Measurements from ENCODE around the gene CHD8.
"Not testable (repeated sequence)": the region's sequence is repeated elsewhere in the genome, so short reads cannot be mapped to it uniquely, and the experiment has no call there.

Gene CHD8

DNA sequence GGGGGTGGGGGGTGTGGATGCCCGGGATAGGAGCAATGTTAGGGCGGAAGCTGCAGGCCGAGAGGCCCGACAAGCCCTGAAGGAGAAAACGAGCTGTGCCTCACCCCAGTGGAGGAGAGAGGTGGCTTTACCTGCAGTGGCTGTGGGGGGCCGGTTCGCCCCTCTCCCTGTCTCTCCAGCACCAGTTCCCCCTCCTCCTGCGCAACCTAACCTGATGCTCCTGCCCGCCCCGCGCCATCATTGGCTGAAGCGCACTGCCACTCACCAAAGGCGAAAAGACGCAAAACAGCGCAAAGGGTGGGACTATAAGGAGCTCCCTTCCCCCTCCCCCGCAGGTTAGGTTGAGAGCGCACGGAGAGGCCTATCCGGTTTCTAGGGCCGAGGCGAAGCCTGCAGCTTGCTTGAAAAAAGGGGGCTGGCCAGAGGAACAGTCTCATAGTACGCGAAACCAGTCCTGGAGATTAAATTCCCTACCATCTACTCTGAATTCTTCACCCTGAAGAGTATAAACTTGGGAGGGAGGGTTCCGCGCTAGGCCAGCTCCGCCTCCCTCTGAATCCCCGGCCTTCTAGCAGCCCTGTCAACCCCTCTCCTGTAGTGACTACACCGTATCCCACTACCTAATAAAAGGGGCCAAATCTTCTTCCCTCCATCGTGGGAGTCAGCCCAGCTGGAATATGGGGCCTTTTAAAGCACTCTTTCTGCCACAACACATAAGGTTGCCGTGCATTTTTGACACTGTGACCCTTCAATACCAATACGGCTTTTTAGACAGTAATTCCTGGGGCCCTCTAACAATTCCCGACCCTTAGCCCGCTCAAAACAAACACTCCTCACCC, 18.6 kb downstream of the CHD8 start:
- DNase-seq = peak; percentile 100

DNA sequence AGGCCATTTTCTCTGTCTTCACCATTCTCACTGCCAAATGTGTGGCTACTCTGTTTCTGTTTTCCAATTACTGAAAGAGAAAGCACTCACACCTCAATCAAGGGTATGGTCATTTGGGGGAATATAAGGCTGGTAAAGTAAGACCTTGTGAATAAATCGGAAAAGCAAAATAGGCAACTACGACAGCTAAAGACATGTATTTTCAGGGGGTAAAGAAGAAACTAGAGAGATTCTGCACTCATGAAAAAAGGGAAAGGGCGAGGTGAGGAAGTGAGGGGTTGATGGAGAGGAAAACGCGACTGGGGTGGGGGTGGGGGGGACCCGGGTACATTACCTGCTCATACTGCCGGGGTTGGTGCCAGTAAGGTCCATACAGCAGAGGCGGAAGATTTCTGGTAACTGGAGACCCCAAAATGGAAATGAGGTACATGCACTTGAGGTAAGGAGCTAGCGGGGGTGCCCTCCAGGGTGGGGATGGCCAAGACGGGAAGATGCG, 19.3 kb downstream of the CHD8 start:
- DNase-seq = no peak

- DNase-seq = no peak
Measured at GRCh38 chr14:21431126-21431525, 24.8 kb downstream of the CHD8 start.

DNA sequence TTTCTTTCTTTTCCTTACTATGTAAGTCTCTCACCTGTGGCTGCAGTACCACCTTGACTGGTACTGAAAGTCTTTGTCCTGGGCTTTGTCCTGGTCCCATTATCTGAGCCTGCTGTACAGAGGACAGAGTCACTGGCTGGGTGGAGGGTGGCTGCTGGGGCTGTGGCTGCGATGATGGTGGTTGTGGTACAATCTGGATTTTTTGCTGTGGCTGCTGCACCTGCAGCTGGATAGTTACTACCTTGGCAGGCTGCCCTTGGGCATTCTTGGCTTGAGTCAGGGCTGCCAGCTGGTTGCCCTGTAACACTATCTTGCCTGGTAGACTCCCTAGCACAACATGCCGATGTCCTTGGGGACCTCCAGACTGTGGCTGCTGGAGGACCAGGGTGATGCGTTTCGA, 27.0 kb downstream of the CHD8 start:
- peak; percentile 66 for DNase-seq

DNA sequence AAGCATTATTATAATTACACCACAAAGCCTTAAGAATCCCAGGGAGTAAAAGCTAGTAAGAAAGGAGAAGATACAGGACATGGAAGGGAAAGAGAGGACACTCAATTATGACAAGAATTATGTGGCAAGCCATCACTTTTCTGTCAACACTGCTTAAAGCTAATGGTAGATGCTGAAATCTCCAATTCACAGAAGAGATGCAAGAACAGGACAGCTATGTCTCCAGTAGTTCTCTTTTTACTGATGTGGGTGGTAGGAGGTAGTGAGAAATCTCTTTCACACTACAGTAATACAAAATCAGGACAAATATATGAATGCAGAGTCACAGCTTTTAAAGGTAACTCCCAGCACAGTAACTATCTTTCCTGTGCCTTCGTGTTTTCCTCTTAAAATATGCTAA, 29.2 kb downstream of the CHD8 start:
- DNase-seq = no peak

GRCh38 chr14:21419528-21419927, 36.4 kb downstream of the CHD8 start:
- no peak for DNase-seq

DNA sequence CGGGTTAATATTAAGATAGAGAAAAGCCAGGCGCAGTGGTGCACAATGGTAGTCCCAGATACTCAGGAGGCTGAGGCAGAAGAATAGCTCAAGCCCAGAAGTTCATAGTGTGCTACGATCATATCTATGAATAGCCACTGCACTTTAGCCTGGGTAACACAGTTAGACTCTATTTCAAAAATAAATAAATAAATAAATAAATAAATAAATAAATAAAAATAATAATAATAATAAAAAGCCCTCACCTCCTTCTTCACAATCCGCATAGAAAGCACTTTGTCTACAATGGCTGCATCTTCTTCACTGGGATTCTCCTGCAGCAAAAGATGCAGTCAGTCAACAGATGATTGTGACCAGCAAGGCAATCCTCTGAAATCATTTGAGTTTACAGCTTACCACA, 40.6 kb downstream of the CHD8 start:
- DNase-seq = no peak

DNA sequence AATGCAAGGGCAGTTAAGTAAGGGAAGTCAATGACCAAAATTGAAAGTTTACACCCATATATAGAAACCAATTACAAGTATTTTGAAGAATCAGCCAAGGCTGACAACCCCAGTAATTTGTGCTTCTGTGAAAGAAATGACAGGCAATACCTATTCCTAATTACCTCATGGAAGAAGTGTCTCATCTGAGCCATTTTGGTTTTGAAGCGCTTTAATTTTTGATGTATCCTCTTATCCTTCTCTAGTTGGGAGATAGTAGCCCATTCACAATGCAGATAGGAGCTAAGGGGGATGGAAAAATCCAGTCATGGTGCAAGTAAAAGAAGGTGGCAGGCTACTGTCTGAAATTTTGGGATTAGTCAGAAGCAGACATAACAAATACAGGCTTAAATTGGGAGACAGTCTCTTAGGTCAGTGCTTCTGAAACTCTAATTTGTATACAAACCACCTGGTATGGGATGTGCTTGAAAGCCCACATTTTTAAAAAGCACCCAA, 41.7 kb downstream of the CHD8 start:
- no peak for DNase-seq

- no peak for DNase-seq
Measured at GRCh38 chr14:21408147-21408546, 47.8 kb downstream of the CHD8 start.

- no peak for DNase-seq
Measured at GRCh38 chr14:21406213-21406612, 49.7 kb downstream of the CHD8 start.

GRCh38 chr14:21405097-21405496, 50.8 kb downstream of the CHD8 start:
- no peak for DNase-seq

GRCh38 chr14:21399311-21399870, 56.5 kb downstream of the CHD8 start:
- no peak for DNase-seq

GRCh38 chr14:21398901-21399300, 57.0 kb downstream of the CHD8 start:
- DNase-seq = no peak

DNA sequence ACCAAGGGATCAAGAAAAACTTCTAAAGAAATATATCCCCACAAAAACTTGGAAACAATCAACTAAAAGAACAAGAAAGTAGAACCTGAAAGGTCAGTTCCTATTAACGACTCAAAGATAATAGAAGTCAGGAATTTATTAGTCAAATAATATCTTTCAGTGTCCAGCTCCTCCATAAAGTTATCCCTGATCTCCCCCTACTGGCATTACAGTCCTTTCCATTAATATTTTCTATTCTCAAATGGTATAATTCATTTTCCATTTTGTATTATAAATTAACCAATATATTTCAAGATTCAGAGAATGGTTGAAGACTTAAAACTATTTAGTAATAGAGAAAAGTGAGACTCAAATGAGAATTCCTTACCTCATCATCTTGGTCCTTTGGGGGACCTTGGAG, 60.5 kb downstream of the CHD8 start:
- DNase-seq = no peak

- no peak for DNase-seq
Measured at GRCh38 chr14:21385188-21385904, 70.6 kb downstream of the CHD8 start.

DNA sequence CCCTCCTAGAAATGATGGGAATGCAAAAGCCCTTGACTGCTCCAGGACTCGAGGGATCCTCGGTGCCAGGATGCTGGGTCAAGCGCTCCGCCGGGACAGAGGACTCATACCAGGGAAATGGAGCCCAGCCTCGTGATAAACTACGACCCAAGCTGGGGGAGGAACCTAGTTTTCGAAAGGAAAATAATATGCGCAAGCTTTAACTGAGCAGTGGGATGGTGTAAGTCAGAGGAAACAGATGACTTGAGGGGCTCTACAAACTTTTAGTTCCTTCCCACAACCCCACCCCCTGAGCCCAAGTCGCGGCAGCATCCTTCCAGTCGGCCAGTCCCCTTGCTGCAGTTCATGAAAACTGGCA, 71.5 kb downstream of the CHD8 start:
- DNase-seq = no peak

DNA sequence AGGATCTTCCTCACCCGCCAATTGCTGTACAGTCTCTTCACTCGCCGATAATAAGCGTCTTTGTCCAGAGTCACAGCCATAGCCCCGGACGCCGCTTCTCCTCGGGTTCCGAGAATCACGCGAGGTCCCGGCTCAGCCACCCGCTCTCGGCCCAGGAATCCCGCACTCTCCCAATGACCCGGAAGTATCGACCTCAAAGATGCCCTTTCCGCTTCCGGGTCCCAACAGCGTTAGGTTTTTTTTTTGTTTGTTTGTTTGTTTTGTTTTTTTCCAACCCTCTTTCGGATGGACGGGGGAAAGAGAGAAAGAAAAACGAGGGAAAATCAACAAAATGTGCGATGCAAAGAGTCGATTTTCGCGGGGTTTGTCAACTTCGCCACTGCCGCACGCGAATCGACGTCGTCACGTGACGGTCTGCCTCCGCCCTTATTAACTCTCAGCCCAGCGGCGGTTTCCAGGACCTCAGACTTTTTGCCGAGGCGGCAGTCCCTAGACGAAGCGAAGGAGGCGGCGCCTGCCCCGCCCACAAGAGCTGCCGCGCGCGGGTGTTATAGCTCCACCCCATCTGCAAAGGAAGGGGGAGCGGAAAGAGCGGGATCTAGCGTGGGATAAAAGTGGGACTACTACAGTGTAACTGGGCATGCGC, 72.0 kb downstream of the CHD8 start, which contains the start of gene SUPT16H:
Gene SUPT16H (minus strand): TSS at position 172 of the 646 bp plus-strand sequence. CDS start 92 bp downstream, at position 80.
- DNase-seq = peak; percentile 97

DNA sequence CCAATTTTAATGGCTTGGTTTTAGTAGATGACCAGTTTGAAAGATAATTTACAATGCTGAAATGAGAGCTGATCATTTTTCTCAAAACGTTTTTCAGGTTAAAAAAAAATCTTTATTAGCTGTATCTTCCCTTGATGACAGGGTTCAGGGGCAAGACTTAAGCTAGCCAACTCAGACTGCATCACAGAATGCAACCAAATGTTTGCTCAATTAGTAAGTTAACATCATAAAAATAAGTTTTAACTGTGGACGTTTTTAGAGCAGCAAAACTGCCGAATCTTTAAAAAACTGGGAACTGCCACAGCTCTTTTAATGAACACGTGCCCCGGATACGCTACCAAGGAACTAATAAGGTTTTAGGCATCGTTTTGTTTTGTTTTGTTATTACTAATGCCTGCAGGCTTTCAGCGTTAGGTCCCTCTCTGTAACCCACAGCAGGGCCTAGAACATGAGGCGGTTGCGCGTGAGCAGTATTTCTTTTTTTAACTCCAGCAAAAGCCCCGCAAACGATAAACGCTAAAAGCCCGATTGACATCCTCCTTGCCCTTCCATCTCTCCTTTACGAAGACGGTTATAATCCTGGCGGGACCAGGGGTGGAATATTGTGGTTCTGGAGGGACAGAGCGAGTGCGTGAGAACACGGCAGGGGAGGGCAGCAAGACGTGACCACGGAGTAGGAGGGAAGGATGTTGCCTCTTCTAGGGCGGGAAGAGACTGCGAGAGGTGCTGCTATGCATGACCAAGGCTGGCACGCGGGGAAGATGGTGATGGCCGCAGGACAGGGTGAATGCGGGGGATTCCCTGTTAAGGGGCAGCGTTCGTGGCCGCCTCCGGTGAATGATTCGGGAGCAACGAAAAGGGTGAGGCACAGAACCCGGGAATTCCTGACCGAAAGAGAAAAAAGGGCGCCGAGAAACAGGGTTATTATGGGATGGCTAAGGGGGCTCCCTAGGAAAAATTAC, 72.8 kb downstream of the CHD8 start:
- DNase-seq = peak; percentile 62

GRCh38 chr14:21382095-21382494, 73.8 kb downstream of the CHD8 start:
- DNase-seq = no peak

GRCh38 chr14:21379338-21379737, 76.6 kb downstream of the CHD8 start:
- no peak for DNase-seq

GRCh38 chr14:21373980-21374379, 81.9 kb downstream of the CHD8 start:
- DNase-seq = no peak

GRCh38 chr14:21372814-21373213, 83.1 kb downstream of the CHD8 start:
- not testable (repeated sequence) for DNase-seq
